ENCODE results near the gene C16orf86.

Gene C16orf86

GRCh38 chr16:67666559-67667452 is at the start of gene C16orf86, which contains the start of gene ENKD1:
TSS of gene C16orf86 (plus strand) at chr16:67666814. CDS start at chr16:67666971, 157 bp downstream.
TSS of gene ENKD1 (minus strand) at chr16:67666750. CDS start at chr16:67666442, 308 bp downstream.
- DNase-seq, result peak; percentile 50

- DNase-seq, result no peak
Measured at GRCh38 chr16:67628216-67628615, 38.4 kb upstream of the C16orf86 start.

GRCh38 chr16:67632415-67633172 is 34.0 kb upstream of the C16orf86 start:
- DNase-seq, result no peak

- DNase-seq, result no peak
Measured at GRCh38 chr16:67636713-67637112, 29.9 kb upstream of the C16orf86 start.

- DNase-seq, result no peak
Measured at GRCh38 chr16:67637625-67638024, 29.0 kb upstream of the C16orf86 start.

GRCh38 chr16:67641779-67642708 is 24.6 kb upstream of the C16orf86 start:
- peak; percentile 56 for DNase-seq

- no peak for DNase-seq
Measured at GRCh38 chr16:67644038-67644437, 22.6 kb upstream of the C16orf86 start.

- DNase-seq, result no peak
Measured at GRCh38 chr16:67645397-67646121, 21.1 kb upstream of the C16orf86 start.

- no peak for DNase-seq
Measured at GRCh38 chr16:67647111-67647651, 19.4 kb upstream of the C16orf86 start.

GRCh38 chr16:67647681-67648080 is 18.9 kb upstream of the C16orf86 start:
- no peak for DNase-seq

- DNase-seq, result no peak
Measured at GRCh38 chr16:67648088-67648763, 18.4 kb upstream of the C16orf86 start.

- DNase-seq, result no peak
Measured at GRCh38 chr16:67648764-67649407, 17.7 kb upstream of the C16orf86 start.

GRCh38 chr16:67649494-67649931 is 17.1 kb upstream of the C16orf86 start:
- DNase-seq, result no peak

- DNase-seq, result no peak
Measured at GRCh38 chr16:67650023-67650422, 16.6 kb upstream of the C16orf86 start.

- no peak for DNase-seq
Measured at GRCh38 chr16:67651039-67651438, 15.6 kb upstream of the C16orf86 start.

GRCh38 chr16:67651847-67652246 is 14.8 kb upstream of the C16orf86 start:
- DNase-seq, result no peak

GRCh38 chr16:67652578-67653127 is 14.0 kb upstream of the C16orf86 start:
- no peak for DNase-seq

GRCh38 chr16:67653128-67653788 is 13.4 kb upstream of the C16orf86 start:
- DNase-seq, result no peak

GRCh38 chr16:67653789-67654402 is 12.7 kb upstream of the C16orf86 start:
- no peak for DNase-seq
